Lung (tissue), 12 donors: ENCODE results near the gene KCND2. TPM values are rescaled to one million over a fixed set of nuclear protein-coding genes. Genes with fewer than 3 reads are reported as not detected.

Source experiments
- ATAC-seq: fragments of 200-7000 bp; cut with Tn5 transposase; one replicate; pipeline ENCODE4 v1.9.1; 2020; ENCODE audit warnings: moderate number of reproducible peaks; ENCODE audit not compliant: insufficient read depth, low FRiP score
- DNase-seq, 3 donors: peaks; one replicate each; pipeline ENCODE4 v3.0.0-alpha.2; 2013 to 2017
- H3K27ac ChIP-seq, 2 donors: one replicate each; pipeline ENCODE4 v1.5.1; 2013; ENCODE audit warnings: mild to moderate bottlenecking in 2 of 2, moderate library complexity in 2 of 2, control low read depth in 1 of 2, inconsistent platforms in 1 of 2, low read depth in 1 of 2, low read length in 1 of 2
- H3K27me3 ChIP-seq, 3 donors: one replicate each; pipeline ENCODE4 v1.5.1; 2013; ENCODE audit warnings: low read length in 2 of 3; ENCODE audit not compliant: control insufficient read depth in 3 of 3, insufficient read depth in 3 of 3
- H3K36me3 ChIP-seq, 4 donors: one replicate each; pipeline ENCODE4 v1.5.1; 2013; ENCODE audit warnings: low read length in 4 of 4, mild to moderate bottlenecking in 1 of 4, moderate library complexity in 1 of 4; ENCODE audit not compliant: control insufficient read depth in 4 of 4, insufficient read depth in 4 of 4
- H3K4me1 ChIP-seq, 5 donors: one replicate each; pipeline ENCODE4 v1.5.1; 2013; ENCODE audit warnings: low read length in 5 of 5, mild to moderate bottlenecking in 2 of 5, moderate library complexity in 1 of 5; ENCODE audit not compliant: control insufficient read depth in 5 of 5, insufficient read depth in 5 of 5
- H3K4me3 ChIP-seq: one replicate; pipeline ENCODE4 v1.5.1; 2013; ENCODE audit warnings: mild to moderate bottlenecking, control low read depth, moderate library complexity
- H3K9ac ChIP-seq, 2 donors: one replicate each; pipeline ENCODE4 v1.5.1; 2013; ENCODE audit warnings: low read length in 2 of 2, control low read depth in 1 of 2; ENCODE audit not compliant: insufficient read depth in 1 of 2
- H3K9me3 ChIP-seq, 4 donors: one replicate each; pipeline ENCODE4 v1.5.1; 2013; ENCODE audit warnings: low read length in 3 of 4, mild to moderate bottlenecking in 1 of 4, moderate library complexity in 1 of 4; ENCODE audit not compliant: control insufficient read depth in 4 of 4, insufficient read depth in 3 of 4
- CTCF ChIP-seq: IDR thresholded peaks from 2 replicates; pipeline ENCODE4 v1.5.1; 2012; ENCODE audit warnings: mild to moderate bottlenecking; ENCODE audit errors: control extremely low read depth, extremely low read depth
- WGBS, 2 donors: extraction: QIAGEN DNeasy Blood & Tissue Kit; methylation state at CpG; one replicate each; pipeline ENCODE4 v1.1.7; 2013; 5-methylcytosine and 5-hydroxymethylcytosine counted together
- polyA plus RNA-seq, 2 donors: library from polyadenylated mRNA; stranded (reverse); fragments of 200-250 nt; gene quantifications; one replicate each; pipeline ENCODE4 v1.2.1, GENCODE V29; 2013
- total RNA-seq, 2 donors: library from RNA; depleted of rRNA in 1 of 2; stranded (reverse); fragments of >200 nt in 1 of 2; gene quantifications; one replicate each; pipeline ENCODE4 v1.2.1, GENCODE V29; 2014 to 2021
- donor health status: control.
- donor health status: control.
- donor health status: Bipolar disorder and iron deficiency.
- donor health status: healthy.
- donor health status: DM: yes; HTN: yes; CAD: no.

KCND2 gene
- total and polyA plus RNA-seq, 4 donors = 0.03 to 1.1 (median 0.10) TPM

- Histone ChIP-seq H3K9me3 (no peaks in the 10 kb centered on the region), H3K36me3 (no peaks in the 10 kb centered on the region), H3K4me1 (no peaks in the 10 kb centered on the region), H3K4me3 (no peak overlapping the region), H3K27me3 (no peaks in the 10 kb centered on the region), H3K9ac (no peak overlapping the region), H3K27ac (no peak overlapping the region)
- WGBS, 2 donors = 70 to 89% methylated on average over 2 of the region's 2 CpGs
- no peak for TF ChIP-seq CTCF
- DNase-seq (no peak), ATAC-seq (no peak)
These were observed 139.4 kb downstream of the KCND2 start for GRCh38 chr7:120412139-120413050.

DNA sequence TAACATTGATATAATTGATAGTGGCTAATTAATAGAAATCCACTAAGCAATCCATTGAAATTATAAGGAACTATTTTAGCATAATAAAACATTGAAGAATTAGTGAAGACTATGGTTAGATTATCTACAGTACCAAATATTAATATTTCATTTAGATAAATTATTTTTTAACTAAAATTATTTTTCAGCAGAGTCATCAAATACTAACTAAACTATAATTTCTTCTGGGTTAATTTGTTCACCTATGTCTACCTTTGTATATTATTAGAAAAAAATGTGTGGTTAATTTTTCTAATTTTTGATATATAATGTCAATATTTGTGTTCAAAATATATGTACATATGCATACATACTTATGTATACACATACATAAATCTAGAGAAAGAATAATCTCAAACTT is 140.2 kb downstream of the KCND2 start:
- H3K27me3 ChIP-seq = no peaks in the 10 kb centered on the region
- H3K4me3 ChIP-seq = no peak overlapping the region
- no peaks in the 10 kb centered on the region for H3K4me1 ChIP-seq
- TF ChIP-seq CTCF = no peak
- H3K9me3 ChIP-seq = no peaks in the 10 kb centered on the region
- DNase-seq (no peak), ATAC-seq (no peak)
- H3K9ac ChIP-seq = no peak overlapping the region
- H3K36me3 ChIP-seq = no peaks in the 10 kb centered on the region
- H3K27ac ChIP-seq = no peak overlapping the region

- no peak for DNase-seq
- ATAC-seq = no peak
- Histone ChIP-seq H3K27ac (no peak overlapping the region), H3K36me3 (no peaks in the 10 kb centered on the region), H3K4me3 (no peak overlapping the region), H3K27me3 (no peaks in the 10 kb centered on the region), H3K9ac (no peak overlapping the region), H3K4me1 (no peaks in the 10 kb centered on the region), H3K9me3 (no peaks in the 10 kb centered on the region)
- no peak for TF ChIP-seq CTCF
- 79 to 82% methylated on average over 4 of the region's 4 CpGs for WGBS, 2 donors
These were observed 144.4 kb downstream of the KCND2 start for GRCh38 chr7:120417244-120417979.
